HG03342 (cell line): ENCODE results near the gene SMARCAL1.

Source experiments
- ATAC-seq: cut with Tn5 transposase; IDR thresholded peaks from one replicate; pipeline ENCODE4 v1.9.1; 2021; ENCODE audit warnings: mild to moderate bottlenecking, moderate library complexity; ENCODE audit not compliant: unreplicated experiment

SMARCAL1 gene

DNA sequence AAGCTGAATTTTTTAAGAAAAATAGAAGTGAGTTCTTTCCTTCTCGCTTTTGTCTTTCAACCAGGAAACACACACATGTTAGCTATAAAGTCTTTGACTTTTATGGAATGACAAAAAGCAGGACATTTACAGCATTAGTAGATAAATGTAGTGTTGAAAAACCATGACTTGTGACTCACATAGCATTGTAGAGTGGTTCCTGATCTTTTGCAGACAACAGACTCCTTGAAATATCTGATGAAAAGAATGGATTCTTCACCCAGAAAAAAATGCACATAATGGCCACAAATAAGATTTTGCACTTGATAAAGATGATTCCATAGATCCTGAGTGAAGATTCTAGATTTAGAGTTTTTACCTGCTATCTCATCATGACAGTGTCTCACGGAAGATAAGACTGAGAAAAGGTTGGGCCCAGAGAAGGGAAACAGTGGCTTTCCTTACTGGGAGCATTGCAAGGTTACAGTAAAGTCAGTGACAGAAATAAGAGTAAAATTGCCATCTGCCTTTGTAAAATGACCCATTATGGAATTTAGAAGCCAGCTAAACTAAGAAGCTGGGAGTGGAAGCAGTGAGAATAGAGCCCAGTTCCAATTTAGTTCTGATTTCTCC is 14.0 kb downstream of the SMARCAL1 start:
- ATAC-seq = no peak

- ATAC-seq = no peak
These were observed 14.7 kb downstream of the SMARCAL1 start for GRCh38 chr2:216426938-216427337.

- no peak for ATAC-seq
These were observed 16.5 kb downstream of the SMARCAL1 start for GRCh38 chr2:216428618-216429350.

- ATAC-seq = no peak
These were observed 17.1 kb downstream of the SMARCAL1 start for GRCh38 chr2:216429428-216429827.

- no peak for ATAC-seq
These were observed 18.7 kb downstream of the SMARCAL1 start for GRCh38 chr2:216430811-216431530.

DNA sequence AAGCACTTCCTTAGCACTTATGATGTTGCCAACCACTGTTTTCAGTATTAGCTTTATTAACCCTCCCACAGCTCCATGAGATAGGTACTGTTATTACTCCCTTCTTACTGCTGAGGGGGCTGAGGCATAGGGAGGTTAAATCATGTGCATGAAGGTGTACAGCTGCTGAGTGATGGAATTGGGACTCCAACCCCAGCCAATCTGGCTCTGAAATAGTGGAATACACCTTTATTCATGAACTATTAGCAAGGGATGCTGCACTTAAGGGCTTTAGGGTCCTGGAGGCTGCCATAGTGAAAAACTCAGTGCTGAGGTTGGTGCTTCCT is 19.2 kb downstream of the SMARCAL1 start:
- ATAC-seq = no peak

DNA sequence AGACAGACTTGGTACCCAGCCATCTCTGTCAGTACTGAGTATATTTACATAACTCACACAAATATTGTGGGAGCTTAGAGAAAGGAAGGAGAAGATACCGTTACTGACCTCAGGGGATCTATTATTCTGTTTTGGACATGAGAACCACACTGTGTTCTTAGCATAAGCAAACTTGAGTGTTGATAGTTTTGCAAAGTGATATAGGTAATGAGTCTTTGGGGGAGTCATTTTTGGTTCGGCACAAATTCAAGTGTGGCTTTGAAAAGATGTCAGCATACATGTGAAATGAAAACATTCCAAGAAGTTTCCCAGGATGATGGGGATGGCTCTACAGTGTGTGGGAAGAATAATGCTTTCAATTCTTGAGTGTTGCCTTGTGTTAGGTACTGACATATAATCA is 24.1 kb downstream of the SMARCAL1 start:
- no peak for ATAC-seq

GRCh38 chr2:216441308-216442010 is 29.2 kb downstream of the SMARCAL1 start:
- no peak for ATAC-seq

- no peak for ATAC-seq
These were observed 33.2 kb downstream of the SMARCAL1 start for GRCh38 chr2:216445501-216445900.

- ATAC-seq = no peak
These were observed 34.1 kb downstream of the SMARCAL1 start for GRCh38 chr2:216446343-216446742.

DNA sequence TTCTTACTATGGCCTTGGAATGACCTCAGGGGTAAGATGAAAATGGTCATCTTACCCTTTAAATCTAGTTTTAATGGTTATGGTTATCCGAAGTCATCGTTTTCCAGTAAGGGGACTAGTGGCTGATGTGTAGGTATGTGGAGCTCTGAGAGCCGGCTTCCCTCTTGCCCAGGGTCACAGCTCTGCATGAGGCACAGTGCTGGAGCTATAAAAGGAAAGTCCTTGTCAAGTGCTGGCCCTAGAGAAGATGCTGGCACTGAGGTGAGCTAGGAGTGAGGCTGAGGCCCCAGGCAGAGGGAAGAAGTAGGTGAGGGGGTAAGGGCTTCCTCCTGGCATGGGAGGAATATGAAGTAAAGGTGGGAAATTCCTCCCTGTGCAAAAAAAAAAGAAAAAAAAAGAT is 35.0 kb downstream of the SMARCAL1 start:
- ATAC-seq = no peak

GRCh38 chr2:216448829-216449228 is 36.5 kb downstream of the SMARCAL1 start:
- no peak for ATAC-seq

GRCh38 chr2:216450346-216450745 is 38.1 kb downstream of the SMARCAL1 start:
- no peak for ATAC-seq

GRCh38 chr2:216450784-216451183 is 38.5 kb downstream of the SMARCAL1 start:
- no peak for ATAC-seq

DNA sequence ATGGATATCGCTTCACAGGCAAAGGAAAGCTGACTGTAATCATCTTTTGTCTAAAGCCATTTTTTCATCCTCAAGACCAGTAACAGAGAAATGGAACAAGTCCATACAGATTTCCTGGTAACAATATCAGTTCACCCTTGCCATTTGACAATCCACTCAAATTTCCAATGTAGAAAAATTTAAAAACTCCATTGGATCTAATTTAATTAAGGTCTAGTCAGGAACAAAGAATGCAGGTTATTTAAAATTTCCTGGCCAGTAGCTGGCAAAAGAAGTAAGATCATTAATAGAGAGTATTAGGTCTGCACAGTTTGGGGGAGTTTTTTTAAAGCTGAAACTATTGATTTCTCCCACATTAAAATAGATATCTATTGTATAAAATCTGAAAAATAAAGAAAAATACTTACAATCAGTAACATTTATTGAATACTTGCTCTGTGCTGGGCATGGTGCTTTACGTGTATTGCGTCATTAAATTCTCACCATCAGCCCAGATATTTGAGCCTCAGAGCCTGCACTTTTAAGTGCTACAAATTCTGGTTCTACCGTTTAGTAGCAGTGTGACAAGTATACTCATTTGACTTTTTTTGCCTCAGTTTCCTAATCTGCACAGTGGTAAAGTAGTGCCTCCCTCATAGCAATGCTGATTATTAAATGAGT is 41.8 kb downstream of the SMARCAL1 start:
- no peak for ATAC-seq

DNA sequence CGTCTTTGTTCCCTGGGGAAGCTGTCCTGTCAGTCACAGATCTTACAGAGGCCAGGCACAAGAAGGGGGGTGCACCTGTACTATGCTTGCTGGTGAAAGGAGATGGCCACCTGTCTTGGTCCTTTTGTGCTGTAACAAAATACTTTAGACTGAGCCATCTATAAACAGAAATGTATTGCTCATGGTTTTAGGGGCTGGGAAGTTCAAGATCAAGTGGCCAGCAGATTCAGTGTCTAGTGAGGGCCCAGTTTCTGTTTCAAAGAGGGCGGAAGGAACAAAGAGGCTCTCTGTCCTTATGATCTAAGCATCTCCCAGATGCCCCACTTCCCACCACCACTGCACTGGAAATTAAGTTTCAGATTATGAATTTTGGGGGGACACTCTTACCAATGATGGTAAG is 50.9 kb downstream of the SMARCAL1 start:
- ATAC-seq = no peak

DNA sequence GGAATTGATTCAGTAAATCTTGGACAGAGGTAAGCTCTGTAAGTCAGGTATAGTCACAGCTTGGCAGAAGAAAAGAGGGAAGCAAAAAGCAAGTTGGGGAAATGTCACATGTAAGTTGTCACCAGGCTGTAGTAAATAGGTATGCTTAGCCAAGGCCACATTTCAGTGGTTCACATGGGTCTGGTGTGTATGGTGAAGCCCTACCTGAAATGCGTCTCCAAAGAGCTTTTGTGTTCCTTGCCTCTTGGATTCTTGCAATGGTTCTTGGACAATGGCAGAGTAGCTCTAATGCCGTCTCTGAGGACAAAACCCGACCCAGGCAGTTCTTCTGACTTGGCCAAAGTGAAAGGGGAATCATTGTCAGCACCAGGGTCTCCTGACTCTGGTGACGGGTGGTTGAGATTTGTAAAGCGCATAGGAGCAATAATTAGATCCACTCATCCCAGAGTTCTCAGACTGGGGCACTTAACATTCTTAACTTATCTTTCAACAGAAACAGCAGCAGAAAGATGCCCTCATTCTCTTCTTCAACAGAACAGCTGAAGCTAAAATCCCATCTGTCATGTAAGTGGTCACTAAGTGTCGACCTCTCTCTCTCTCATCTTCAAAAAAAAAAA is 51.9 kb downstream of the SMARCAL1 start:
- ATAC-seq = no peak

DNA sequence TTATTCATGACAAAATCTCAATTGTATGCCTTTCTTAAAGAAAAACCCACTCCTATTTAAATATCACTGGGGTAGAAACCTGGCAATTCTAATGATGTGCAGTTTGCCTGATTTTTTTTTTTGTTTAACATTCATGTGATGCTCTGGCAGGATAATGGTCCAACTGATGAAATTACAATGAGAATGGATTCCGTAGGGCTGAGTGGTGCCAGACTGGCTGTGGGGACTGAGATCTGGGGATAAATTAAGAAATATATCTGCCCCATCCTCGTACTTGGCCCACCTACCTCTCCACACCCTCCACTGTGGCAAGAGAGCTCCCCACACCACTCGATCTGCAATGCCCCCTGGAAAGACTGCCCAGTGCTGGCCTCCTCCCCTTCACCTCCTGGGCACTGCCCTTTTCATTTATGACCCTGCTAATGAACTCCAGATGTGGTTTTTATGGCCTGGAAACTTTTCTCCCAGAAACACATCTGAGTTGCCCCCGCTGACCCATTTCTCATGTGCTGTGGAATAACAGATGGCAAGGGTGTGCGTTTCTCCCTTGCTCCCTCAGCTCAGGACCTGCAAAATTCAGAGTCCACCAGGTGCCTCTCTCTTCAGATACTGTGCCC is 53.4 kb downstream of the SMARCAL1 start:
- no peak for ATAC-seq

GRCh38 chr2:216467845-216468244 is 55.6 kb downstream of the SMARCAL1 start:
- ATAC-seq = no peak

- no peak for ATAC-seq
These were observed 57.4 kb downstream of the SMARCAL1 start for GRCh38 chr2:216469661-216470060.
